GM12873 (cell line): Measurements from ENCODE around the gene MYO15B.

ENCODE experiments used
- TF ChIP-seq, protein P1 (sequence below): IDR thresholded peaks from 2 replicates; pipeline ENCODE4 v1.5.1; 2012; ENCODE audit warnings: low read depth, mild to moderate bottlenecking, moderate library complexity, low read length, control low read depth; ENCODE audit not compliant: insufficient read depth; ENCODE audit errors: missing control alignments

Gene MYO15B

DNA sequence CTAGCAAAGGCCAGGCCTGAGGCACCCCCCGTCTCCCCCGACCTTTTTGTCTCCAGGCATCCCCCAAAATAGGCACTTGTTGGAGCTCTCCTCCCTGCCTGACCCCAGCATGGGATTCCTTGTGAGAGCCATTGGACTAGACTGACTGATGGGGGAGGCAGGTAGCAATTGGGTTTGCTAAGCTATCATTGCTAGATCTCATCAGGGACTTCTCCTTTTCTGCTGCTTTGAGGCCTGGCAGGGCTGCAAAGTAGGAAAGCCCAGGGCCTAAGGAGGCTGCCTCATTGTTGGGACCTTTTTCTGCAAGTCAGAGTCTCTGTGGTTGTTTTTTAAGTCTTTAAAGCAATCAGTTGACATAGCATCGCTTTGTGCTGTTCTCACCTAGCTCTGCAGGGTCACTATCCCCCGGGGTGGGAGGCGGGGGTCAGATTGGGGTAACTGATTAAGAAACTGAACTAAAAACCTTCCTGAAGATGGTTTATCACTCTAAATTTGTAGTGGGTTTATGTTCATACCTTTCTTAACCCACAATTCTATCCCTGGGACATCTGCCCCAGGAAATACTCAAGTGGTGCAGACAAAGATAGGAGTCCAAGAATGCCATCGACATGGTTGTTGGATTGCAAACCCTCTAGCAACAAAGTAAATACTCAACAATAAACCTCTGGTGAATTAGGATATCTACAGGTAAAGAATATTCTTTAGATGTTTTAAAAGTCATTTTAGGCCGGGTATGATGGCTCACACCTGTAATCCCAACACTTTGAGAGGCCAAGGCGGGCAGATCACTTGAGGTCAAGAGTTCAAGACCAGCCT lies 34.1 kb upstream of the MYO15B start:
- TF ChIP-seq, protein P1, sequence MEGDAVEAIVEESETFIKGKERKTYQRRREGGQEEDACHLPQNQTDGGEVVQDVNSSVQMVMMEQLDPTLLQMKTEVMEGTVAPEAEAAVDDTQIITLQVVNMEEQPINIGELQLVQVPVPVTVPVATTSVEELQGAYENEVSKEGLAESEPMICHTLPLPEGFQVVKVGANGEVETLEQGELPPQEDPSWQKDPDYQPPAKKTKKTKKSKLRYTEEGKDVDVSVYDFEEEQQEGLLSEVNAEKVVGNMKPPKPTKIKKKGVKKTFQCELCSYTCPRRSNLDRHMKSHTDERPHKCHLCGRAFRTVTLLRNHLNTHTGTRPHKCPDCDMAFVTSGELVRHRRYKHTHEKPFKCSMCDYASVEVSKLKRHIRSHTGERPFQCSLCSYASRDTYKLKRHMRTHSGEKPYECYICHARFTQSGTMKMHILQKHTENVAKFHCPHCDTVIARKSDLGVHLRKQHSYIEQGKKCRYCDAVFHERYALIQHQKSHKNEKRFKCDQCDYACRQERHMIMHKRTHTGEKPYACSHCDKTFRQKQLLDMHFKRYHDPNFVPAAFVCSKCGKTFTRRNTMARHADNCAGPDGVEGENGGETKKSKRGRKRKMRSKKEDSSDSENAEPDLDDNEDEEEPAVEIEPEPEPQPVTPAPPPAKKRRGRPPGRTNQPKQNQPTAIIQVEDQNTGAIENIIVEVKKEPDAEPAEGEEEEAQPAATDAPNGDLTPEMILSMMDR, result no peak

DNA sequence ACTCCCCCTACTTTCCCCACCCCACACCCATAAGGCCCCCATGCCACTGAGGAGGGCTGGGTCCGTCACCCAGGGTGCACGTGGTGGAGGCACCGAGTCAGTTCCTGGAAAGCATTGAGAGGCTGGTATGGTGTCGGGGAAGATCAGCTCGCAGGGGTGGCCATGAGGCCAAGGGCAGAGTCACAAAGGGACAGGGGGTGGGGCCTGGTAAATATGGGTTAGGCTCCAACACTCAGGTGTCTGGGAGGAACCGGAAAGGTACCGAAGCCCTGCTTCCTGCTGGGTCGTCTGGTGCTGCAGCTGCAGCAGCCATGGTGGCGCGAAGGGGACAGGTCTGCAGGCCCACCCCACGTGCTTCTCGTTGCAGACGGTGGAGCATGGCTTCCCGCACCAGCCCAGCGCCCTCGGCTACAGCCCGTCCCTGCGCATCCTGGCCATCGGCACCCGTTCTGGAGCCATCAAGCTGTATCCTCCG lies 31.9 kb upstream of the MYO15B start:
- TF ChIP-seq, protein P1, result no peak

DNA sequence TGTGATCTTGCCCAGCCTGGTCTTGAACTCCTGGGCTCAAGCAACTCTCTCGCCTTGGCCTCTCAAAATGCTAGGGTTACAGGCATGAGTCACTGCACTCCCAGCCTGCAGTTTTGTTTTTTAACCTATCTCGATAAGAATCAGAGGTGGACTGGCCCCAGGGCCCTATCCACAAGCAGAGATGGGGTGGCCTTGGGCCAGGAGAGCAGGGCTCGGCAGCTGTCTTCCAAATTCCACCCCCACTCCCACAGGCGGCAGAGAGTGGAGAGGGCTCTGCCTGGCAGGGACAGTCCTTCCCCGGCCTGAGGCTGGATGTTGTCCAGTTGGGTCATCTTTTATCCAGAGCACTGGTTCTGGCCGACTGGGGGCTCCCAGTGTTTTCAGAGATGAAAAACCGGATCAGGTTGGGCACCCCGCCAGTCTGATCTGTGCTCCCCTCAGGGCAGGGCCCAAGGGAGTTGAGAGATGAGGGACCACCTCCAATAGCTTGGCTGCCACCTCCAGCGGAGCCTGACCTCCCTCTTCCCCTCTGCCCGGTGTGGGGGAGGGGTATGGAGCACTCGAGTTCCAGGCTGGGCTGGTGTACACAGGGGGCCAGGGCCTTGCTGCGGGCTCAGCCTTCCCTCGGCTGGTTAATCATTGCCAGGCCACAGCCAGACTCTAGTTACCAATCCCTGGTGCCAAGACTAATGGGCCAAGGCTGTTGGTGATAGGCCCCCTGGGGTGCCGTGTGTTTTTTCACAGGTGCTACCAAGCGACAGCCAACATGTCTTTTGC lies 30.3 kb upstream of the MYO15B start:
- TF ChIP-seq, protein P1, result no peak

DNA sequence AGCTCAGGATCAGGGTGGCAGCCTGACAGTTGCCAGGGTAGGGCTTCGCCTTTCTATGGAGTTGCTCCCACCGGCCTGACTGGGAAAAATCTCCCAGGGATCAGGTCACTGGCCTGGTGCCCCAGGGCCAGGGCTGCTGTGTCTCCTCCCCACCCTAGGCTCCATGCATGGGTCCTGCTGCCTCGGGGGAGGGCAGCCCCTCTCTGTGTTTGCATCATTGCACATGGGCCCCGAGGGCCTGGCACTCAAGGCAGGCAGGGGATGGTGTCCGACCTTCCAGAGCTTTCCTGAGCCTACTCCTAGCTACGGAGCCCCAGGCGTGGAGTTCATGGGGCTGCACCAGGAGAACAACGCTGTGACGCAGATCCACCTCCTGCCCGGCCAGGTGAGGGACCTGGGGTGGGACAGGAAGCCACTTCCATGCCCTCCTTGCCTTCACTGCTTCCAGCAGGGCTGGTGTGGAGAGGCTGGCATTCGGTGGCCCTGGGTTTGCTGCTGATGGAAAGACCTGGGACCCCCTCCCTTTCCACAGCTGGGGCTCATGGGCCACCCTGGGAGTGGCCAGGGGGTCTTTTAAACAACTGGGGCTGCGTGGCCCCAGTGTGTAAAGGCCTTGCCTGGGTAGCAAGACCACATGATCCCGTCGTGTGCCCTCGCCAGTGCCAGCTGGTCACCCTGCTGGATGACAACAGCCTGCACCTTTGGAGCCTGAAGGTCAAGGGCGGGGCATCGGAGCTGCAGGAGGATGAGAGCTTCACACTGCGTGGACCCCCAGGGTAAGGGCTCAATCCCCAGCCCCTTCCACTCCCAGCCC lies 29.5 kb upstream of the MYO15B start:
- TF ChIP-seq, protein P1, result no peak

DNA sequence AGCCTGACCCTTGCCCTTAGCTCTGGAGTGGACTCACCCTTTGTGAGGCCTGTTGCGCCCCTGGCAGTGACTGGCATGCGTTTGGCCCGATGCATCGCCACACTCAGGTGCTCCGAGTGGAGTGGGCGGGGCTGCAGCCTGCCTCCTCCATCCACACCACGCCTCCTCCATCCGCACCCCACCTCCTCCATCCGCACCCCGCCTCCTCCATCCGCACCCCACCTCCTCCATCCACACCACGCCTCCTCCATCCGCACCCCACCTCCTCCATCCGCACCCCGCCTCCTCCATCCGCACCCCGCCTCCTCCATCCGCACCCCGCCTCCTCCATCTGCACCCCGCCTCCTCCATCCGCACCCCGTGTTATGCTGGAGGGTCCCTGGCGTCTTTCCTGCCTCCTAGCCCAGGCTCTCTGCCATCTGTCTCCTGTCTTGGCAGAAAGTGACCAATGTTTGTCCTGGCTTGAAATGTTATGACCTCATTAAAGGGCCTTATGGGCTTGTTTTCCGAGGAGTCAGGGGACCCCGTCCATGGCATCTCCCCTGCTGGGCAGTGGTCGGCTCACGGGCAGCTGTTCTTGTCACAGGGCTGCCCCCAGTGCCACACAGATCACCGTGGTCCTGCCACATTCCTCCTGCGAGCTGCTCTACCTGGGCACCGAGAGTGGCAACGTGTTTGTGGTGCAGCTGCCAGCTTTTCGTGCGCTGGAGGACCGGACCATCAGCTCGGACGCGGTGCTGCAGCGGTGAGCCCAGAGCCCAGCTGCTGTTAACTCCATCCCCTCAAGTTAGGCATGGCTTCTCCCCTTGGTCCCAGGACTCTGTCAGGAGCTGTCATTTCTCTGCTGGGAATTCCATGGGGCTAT lies 28.7 kb upstream of the MYO15B start:
- TF ChIP-seq, protein P1, result no peak

DNA sequence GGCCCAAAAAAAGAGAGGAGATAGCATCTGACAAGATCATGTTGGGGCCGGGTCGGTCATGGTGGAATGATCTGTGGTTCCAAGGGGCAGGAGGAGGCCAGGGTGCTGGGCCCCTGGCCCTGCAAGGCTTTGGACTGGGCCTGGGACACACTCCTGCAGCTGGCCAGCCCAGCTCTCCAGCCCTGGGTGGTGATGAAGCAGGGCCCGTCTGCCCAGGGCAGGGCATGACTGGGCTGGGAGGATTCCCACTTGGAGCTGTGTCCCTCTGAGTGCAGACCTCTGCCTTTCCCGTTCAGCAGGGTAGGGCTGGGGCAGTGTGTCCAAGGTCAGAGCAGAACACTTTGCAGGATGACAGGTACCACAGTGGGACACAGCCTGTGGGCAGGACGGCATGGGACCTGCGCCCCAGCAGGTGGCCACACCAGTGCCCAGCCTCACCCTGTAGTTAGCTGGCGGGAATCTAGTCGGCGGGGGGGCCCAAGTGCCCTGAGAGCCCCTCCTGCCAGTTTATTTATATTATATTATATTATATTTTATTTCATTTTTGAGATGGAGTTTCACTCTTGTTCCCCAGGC lies 27.6 kb upstream of the MYO15B start:
- TF ChIP-seq, protein P1, result no peak
